GM19468 (cell line): ENCODE data around the gene PFDN2.

ENCODE experiments used
- ATAC-seq: cut with Tn5 transposase; IDR thresholded peaks from one replicate; pipeline ENCODE4 v1.9.1; 2021; ENCODE audit warnings: mild to moderate bottlenecking, moderate library complexity, moderate number of reproducible peaks; ENCODE audit not compliant: unreplicated experiment; ENCODE audit errors: extremely low read depth

PFDN2 gene

GRCh38 chr1:161117759-161118581 is at the start of gene PFDN2, which contains the start of gene NIT1:
PFDN2 (minus strand) TSS chr1:161118037; CDS start chr1:161118026, 11 bp downstream.
NIT1 (plus strand) TSS chr1:161118105; CDS start chr1:161118177, 72 bp downstream.
- no peak for ATAC-seq

DNA sequence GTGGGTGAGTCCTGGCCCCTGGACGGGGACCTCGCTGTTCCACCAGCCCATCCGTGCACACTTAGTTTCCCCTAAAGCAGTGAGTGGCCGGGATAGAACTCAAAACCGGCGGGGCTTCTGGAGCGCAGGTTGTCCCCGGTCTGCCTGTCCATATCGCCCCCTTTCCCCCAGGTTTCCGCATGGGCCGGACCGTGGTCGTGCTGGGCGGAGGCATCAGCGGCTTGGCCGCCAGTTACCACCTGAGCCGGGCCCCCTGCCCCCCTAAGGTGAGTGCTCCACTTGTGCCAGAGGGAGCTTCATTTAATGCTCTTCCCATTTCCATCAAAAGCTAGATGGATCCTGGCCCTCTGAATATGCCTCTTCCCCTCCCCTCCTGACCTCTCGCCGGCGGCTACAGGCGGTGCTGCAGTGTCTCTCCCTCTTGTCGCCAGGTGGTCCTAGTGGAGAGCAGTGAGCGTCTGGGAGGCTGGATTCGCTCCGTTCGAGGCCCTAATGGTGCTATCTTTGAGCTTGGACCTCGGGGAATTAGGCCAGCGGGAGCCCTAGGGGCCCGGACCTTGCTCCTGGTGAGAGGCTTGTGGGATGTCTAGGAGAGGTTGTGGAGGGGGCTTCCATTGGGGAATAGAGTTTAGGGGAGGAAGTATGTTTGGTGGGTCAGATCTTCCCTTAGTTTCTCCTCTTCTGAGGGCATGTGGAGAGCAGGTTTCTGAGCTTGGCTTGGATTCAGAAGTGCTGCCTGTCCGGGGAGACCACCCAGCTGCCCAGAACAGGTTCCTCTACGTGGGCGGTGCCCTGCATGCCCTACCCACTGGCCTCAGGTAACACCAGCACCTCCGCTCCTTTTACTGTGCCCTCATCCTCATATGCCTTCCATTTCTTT is 49.1 kb upstream of the PFDN2 start:
- no peak for ATAC-seq

GRCh38 chr1:161165742-161166668 is 48.2 kb upstream of the PFDN2 start, which contains the start of gene PPOX:
PPOX (plus strand) TSS chr1:161166426; CDS start chr1:161166848, 422 bp downstream.
- ATAC-seq = peak; percentile 94

DNA sequence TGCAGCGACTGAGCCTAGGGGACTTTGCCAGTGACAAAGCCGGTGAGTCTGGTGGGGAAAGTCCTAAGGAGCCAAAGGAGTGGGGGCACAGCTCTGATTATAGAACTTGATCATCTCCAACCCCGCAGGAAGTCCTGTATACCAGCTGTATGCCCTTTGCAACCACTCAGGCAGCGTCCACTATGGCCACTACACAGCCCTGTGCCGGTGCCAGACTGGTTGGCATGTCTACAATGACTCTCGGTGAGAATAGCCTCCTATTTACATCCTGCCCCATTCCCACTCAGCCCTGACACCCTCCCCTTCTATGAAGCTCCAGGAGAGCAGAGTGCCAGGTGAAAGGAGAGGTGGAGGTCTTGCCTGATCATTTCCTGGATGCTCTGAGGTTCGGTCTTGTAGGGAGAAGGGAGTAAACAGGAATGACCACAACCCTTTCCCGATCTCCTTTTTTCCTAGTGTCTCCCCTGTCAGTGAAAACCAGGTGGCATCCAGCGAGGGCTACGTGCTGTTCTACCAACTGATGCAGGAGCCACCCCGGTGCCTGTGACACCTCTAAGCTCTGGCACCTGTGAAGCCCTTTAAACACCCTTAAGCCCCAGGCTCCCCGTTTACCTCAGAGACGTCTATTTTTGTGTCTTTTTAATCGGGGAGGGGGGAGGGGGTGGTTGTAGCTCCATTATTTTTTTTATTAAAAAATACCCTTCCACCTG is 47.2 kb upstream of the PFDN2 start:
- ATAC-seq = no peak

DNA sequence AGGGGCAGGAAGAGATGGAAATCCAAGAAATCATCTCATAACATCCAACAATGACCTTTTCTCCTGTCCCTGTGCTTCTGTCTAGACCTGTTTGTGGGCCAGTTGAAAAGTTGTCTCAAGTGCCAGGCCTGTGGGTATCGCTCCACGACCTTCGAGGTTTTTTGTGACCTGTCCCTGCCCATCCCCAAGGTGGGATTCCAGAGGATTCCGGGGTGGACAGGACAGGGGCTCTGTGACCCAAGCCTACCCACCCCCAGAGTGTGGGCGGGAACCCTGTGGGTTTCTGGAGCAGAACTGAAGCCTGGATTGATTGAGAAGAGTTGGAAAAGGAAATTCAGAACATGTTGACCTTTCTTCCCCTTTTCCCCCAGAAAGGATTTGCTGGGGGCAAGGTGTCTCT is 46.0 kb upstream of the PFDN2 start:
- ATAC-seq = no peak

DNA sequence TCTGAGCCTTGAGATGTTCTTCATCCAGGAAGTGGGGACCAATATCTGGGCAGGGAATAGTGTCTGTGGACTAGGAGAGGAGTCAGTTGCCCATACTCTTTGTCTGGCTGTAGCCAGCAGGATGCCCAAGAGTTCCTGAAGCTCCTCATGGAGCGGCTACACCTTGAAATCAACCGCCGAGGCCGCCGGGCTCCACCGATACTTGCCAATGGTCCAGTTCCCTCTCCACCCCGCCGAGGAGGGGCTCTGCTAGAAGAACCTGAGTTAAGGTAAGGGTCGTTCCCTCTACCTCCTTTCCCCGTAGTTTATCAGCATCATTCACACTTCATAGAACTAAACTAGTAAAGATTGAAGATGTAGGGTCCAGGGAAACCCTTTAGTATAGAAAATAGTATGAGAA is 45.0 kb upstream of the PFDN2 start:
- no peak for ATAC-seq

GRCh38 chr1:161162052-161162451 is 44.2 kb upstream of the PFDN2 start:
- ATAC-seq = no peak

- ATAC-seq = no peak
Observed at GRCh38 chr1:161161652-161162051, 43.8 kb upstream of the PFDN2 start.

DNA sequence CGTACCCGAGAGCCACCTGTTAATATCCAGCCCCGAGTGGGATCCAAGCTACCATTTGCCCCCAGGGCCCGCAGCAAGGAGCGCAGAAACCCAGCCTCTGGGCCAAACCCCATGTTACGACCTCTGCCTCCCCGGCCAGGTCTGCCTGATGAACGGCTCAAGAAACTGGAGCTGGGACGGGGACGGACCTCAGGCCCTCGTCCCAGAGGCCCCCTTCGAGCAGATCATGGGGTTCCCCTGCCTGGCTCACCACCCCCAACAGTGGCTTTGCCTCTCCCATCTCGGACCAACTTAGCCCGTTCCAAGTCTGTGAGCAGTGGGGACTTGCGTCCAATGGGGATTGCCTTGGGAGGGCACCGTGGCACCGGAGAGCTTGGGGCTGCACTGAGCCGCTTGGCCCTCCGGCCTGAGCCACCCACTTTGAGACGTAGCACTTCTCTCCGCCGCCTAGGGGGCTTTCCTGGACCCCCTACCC is 42.9 kb upstream of the PFDN2 start:
- no peak for ATAC-seq

DNA sequence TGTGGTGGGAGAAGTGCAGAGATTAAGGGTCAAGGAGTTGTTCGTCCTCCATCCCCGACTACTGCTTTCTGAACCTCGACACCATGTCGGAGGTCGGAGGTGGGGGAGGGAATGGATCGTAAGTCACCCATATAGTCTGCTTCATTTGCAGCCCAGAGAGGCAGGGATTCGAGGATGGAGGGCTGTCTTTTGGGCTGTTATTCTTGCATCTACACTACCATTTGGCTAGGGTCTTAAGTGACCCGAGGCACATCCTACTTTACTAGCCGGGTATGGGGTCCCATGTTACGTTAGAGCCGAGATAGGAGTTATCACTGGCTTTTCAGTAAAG is 42.0 kb upstream of the PFDN2 start:
- ATAC-seq = no peak

DNA sequence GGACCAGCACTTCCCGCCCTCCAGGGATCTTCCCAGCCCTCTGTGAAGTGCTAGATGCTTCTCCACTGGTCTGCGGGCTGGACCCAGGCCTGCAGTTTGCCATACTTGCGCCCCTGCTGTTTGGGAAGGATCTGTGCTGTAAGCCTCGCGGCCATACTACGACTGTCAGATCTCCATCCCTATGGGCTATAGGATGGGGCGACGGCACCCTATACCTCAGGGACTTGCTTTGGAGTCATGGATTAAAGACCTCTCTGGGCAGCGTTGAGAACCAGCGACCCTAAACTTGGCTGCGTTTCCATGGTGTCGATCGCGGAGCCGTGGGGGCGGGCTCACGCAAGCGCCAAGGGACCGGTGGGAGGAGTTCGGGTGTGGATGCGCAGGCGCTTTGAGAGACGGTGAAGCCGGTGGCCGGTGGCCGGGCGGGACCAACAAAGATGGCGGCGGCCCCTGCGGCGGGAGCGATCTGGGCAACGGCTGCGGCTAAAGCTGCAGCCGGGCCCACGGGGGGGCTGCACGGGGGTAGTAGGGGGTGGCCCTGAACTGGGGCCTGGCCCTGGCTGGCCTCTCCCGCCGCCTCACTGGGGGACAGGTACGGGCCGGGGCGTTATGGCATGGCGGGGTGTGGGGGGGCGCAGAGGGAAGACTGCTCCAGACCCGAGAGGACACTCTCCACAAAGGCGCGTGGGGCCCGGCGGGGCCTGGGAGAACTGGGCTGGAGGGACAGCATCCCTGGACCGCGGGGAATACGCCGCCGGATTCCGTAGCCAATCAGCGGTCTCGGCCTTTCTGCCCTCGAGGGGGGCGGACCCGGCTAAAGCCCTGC is 41.5 kb upstream of the PFDN2 start, which contains the start of gene USP21:
USP21 (plus strand) TSS at position 414 of the 826 bp plus-strand sequence. CDS start 1,141 bp downstream, outside the sequence.
- peak; percentile 82 for ATAC-seq

- ATAC-seq = no peak
Observed at GRCh38 chr1:161158316-161159010, 40.6 kb upstream of the PFDN2 start.

GRCh38 chr1:161157867-161158266 is 40.0 kb upstream of the PFDN2 start:
- ATAC-seq = no peak

- peak; percentile 63 for ATAC-seq
Observed at GRCh38 chr1:161153682-161154337, 36.0 kb upstream of the PFDN2 start, which contains the start of gene UFC1. UFC1 (plus strand) TSS chr1:161153978; CDS start chr1:161153998, 20 bp downstream.

GRCh38 chr1:161153176-161153575 is 35.3 kb upstream of the PFDN2 start:
- ATAC-seq = no peak

DNA sequence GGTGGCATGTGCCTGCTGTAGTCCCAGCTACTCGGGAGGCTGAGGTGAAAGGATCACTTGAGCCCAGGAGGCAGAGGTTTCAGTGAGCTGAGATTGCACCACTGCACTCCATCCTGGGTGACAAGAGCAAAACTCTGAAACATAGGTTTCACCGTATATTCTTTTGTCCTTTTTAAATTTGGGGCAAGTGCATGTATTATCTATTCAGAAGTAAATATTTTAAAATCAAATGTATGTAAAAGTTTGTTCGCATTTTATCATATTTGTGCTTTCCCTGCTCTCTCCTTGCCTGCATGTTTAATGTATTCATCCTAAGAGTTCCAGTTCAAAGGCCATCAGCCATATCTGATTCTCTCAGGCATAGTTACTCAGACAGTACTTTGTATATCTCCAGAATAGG is 28.0 kb upstream of the PFDN2 start:
- no peak for ATAC-seq

- ATAC-seq = no peak
Observed at GRCh38 chr1:161140755-161141400, 23.0 kb upstream of the PFDN2 start.
